Astrocyte (in vitro differentiated cells and primary cell): ENCODE results near the gene SLC38A9.

Experiments
- EZH2 ChIP-seq: IDR thresholded peaks from 2 replicates; pipeline ENCODE4 v1.6.1; 2012; ENCODE audit warnings: mild to moderate bottlenecking, low read length, inconsistent platforms; ENCODE audit not compliant: insufficient read depth
- TF ChIP-seq, protein P1 (sequence below): IDR thresholded peaks from 2 replicates; pipeline ENCODE4 v1.5.1; 2011; ENCODE audit warnings: low read depth, mild to moderate bottlenecking, inconsistent platforms, low read length, moderate library complexity; ENCODE audit not compliant: insufficient read depth

DNA sequence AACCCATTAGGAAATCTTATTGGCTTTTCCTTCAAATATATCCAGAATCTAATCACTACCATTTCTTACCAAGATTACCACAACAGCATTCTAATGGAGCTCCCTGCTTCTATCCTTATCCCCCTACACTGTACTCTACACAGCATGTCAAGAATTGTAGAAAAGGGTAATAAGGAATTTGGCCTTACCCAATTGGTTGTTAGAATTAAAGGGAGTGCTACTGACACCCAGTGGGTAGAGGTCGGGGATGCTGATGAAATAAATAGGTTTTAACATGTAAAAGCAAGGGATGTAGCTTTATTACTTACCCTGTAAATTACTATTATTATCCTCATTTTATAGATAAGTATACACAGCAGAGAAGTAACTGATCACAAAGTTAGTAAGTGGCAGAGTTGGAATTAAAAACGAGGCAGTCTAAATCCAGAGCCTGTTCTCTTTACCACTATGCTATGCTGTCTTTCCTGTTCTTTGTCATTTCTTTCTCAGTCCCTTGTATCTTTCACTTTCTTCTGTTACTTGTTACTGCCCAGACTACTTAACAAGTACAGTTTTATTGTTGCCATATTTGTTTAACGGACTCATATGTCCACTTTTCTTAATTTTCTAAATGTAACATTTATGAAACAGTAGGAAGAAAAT lies 10.5 kb downstream of the SLC38A9 start:
- TF ChIP-seq, protein P1, sequence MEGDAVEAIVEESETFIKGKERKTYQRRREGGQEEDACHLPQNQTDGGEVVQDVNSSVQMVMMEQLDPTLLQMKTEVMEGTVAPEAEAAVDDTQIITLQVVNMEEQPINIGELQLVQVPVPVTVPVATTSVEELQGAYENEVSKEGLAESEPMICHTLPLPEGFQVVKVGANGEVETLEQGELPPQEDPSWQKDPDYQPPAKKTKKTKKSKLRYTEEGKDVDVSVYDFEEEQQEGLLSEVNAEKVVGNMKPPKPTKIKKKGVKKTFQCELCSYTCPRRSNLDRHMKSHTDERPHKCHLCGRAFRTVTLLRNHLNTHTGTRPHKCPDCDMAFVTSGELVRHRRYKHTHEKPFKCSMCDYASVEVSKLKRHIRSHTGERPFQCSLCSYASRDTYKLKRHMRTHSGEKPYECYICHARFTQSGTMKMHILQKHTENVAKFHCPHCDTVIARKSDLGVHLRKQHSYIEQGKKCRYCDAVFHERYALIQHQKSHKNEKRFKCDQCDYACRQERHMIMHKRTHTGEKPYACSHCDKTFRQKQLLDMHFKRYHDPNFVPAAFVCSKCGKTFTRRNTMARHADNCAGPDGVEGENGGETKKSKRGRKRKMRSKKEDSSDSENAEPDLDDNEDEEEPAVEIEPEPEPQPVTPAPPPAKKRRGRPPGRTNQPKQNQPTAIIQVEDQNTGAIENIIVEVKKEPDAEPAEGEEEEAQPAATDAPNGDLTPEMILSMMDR: no peak
- no peak for TF ChIP-seq EZH2
